Kidney tubule cell (primary cell): ENCODE data around the gene F9.

ENCODE experiments used
- DNase-seq: peaks from one replicate; pipeline ENCODE4 v3.0.0-alpha.2; 2018; ENCODE audit warnings: low spot score

Gene F9

GRCh38 chrX:139600105-139600504, 69.6 kb downstream of the F9 start:
- DNase-seq, result no peak
